C4-2B (cell line): ENCODE data around the gene HTT.

Source experiments
- CTCF ChIP-seq: fragments of 450-650 bp; conservative IDR thresholded peaks from 2 replicates; pipeline ENCODE4 v1.5.1; 2017; ENCODE audit warnings: mild to moderate bottlenecking
- ZFX ChIP-seq: fragments of 450-650 bp; IDR thresholded peaks from 2 replicates; pipeline ENCODE4 v1.6.1; 2017

GRCh38 chr4:3208826-3209225, 134.3 kb downstream of the HTT start:
- TF ChIP-seq CTCF (no peak), ZFX (no peak)
